ENCODE data around the gene EFNB3.

Gene EFNB3

DNA sequence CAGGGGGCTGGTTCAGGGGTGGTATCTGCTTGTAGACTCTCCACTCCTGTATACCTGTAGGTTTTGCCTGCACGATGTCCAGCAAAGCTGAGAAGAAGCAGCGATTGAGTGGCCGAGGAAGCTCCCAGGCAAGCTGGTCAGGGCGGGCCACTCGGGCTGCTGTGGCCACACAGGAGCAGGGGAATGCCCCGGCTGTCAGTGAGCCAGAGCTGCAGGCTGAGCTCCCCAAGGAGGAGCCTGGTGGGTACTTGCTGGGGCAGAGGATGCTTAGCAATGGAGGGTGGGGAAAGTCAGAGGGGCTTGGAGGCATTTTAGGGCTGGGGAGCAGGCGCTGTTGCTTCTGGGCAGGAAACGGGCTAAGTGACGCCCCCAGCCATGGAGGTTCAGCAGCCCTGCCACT, 14.7 kb downstream of the EFNB3 start:
- DNase-seq = no peak

GRCh38 chr17:7720125-7720524, 15.1 kb downstream of the EFNB3 start:
- DNase-seq = peak; percentile 83 to 89

DNA sequence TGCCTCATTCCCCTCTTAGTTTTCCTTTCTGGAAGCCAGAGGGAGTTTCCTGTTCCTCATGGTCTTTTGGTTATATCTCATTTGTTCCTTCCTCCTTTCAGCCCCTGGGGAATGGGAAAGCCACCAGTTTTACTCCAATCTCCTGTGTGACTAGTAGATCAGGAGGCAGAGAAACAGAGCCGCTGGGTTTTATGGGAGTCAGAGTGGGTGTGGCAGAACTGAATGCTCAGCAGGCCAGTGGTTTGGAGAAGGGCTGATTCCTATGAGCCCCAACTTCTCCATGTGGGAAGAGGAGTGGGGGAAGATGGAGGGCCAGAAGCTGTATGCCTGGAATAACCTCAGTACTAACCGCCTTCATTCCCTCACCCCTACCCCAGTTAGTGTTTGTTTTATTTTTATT, 16.6 kb downstream of the EFNB3 start:
- DNase-seq = no peak

GRCh38 chr17:7727886-7728285, 22.9 kb downstream of the EFNB3 start:
- DNase-seq = no peak

DNA sequence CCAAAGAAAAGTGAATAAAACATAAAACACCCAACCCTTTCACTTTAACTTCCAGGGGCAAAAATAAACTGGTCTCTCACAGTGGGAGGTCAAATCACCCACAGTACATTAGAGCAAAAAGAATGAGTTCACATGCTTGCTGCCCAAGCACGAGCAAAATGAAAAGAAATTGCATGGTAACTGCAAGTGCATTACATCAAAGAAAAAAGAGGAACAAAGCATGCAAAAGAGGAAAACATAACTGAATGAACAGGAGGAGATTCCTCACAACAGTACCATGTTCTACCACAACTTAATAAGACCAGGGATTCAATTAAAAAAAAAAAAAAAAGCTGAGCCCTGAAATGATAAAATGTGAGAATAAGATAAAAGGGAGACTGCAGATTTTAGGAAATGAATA, 24.8 kb downstream of the EFNB3 start:
- no peak for DNase-seq

DNA sequence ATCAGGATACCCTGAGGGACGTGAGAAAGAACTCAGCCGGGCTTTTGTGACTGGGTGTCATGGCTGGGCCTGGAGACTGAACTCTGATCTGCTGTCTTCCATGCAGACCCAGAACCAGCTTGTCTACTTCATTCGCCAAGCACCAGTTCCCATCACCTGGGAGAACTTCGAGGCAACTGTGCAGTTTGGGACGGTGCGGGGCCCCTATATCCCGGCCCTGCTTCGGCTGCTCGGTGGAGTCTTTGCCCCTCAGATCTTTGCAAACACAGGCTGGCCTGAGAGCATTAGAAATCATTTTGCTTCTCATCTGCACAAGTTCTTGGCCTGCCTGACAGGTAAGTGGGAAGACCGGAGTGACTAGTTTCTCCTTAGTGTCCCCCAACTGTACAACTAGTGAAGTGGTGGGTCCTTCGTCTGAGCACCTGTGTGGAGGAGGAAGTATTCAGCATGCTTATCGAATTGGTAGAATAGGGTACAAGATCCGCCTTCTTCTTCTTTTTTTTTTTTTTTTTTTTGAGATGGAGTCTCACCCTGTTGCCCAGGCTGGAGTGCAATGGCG, 28.1 kb downstream of the EFNB3 start:
- DNase-seq = no peak

- no peak for DNase-seq
Measured at GRCh38 chr17:7737601-7738000, 32.6 kb downstream of the EFNB3 start.

DNA sequence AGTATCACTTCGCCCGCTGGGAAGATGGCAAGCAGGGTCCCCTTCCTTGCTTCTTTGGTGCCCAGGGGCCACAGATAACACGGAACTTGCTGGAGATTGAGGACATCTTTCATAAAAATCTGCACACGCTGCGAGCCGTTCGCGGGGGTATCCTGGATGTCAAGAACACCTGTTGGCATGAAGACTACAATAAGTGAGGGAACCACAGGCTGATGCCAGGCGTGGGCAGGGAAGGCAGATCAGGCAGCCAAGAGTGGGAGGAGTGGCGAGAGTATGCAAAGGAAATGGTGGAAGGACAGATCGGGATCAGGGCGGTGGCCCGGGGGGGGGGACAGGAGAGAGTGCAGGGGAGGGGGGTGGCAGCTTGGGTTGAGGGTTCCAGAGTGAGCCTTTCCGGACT, 34.7 kb downstream of the EFNB3 start:
- DNase-seq = no peak

- peak; percentile 55 to 58 for DNase-seq
Measured at GRCh38 chr17:7740481-7741001, 35.5 kb downstream of the EFNB3 start.

- DNase-seq = no peak
Measured at GRCh38 chr17:7742729-7743128, 37.7 kb downstream of the EFNB3 start.

DNA sequence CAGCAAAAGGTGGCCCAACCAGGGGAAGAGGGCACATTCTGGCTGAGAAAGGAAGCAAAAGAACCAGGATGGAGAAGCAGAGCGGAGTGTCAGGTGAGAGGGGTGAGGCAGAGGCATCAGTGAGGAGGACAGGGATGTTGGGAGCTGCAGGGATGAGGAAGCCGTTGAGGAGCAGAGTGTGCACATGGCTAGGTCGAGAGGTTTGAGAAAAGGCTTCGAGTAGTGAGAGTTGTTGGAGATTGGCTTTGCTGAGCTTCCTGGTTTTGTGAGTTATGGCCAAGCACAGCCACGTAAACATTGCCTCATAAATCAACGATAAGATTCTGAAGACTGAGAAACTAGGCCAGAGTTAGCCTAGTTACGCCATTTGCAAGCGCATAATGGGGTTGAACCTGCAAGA, 39.4 kb downstream of the EFNB3 start:
- DNase-seq = no peak

DNA sequence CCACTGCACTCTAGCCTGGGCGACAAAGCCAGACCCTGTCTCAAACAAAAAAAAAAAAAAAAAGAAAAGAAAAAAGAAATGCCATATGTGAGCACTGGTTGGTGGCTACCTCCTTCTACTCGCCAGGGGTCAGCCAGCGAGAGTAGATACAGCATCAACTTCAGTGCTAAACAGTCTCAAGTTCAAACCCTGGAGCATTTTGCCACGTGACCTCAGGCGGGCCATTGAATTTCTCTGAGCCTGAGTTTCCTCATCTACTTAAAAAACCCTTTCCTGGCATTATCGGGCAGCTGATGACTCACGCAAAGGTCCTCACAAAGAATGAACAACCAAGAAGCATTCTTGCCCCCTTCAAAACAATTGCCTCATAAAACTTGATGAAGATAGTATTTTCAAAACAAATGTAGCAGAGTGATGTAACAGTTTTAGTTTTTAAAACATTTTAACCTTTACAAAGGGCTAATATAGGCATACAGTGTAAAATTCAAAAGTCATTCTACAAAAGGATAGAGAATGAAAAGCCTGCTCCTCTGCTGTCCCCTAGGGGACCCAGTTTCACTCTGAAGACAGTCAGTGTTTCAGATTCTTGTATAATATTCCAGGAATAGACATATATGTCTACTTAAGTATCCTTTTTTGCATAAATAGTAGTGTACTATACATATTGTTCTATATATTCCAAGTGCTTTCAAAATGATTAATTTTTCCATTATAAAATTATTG, 40.9 kb downstream of the EFNB3 start:
- no peak for DNase-seq

DNA sequence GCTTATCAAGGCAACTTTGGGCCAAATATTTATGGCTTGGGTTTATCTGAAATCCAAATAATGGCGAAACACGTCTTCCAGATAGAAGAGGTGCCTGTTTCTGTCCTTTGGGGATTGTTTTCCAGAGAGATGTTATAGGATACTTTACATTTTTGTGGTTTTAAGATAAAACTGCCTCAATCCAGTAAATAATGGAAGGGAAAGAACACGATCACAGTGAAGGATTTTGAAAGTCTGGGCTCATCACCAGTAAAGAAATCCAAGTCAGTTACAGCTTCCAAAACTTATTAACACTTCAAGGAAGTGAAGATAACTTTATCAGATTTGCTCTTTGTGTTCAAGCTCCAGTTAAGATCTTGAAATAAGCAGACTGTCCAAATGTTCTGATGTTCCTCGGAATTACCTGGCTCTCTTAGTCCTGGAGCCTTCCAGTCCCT, 42.7 kb downstream of the EFNB3 start:
- no peak for DNase-seq

- no peak for DNase-seq
Measured at GRCh38 chr17:7748076-7748775, 43.2 kb downstream of the EFNB3 start.

DNA sequence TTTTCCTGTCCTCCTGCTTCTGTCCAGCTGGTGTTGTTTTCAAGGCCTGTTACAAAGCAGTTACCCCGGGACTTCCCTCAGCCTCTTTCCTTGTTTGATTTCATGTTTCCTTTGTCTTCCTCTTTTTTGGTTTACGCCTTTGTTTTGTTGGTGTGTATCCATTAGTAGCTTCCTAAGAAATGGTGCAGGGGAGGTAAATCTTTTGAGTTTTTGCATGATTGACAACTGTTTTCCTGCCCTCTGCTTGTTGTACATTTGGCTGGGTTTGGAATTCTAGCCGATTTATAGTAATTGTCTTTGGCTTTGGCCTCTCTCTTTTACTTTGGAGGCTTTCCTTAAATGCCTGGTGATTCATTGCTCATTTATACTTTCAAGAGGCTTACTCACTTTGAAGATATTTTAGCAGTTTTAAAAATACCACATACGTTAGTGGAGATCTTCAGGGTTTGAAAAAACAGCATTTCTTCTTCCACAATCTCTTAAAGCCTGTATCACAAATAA, 45.4 kb downstream of the EFNB3 start:
- DNase-seq = peak in 1 of 2 experiments; percentile 32

DNA sequence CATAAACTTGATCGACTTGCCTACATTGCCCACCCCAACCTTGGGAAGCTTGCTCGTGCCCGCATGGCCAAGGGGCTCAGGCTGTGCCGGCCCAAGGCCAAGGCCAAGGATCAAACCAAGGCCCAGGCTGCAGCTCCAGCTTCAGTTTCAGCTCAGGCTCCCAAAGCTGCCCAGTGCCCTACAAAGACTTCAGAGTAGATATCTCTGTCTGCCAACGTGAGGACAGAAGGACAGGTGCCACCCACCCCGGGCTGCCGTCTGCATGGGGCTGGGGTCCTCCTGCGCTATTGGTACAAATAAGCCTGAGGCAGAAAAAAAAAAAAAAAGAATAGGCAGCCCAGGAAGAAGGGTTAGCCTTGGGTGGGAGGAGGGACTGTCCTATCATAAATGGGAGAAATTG, 49.7 kb downstream of the EFNB3 start:
- DNase-seq = no peak

DNA sequence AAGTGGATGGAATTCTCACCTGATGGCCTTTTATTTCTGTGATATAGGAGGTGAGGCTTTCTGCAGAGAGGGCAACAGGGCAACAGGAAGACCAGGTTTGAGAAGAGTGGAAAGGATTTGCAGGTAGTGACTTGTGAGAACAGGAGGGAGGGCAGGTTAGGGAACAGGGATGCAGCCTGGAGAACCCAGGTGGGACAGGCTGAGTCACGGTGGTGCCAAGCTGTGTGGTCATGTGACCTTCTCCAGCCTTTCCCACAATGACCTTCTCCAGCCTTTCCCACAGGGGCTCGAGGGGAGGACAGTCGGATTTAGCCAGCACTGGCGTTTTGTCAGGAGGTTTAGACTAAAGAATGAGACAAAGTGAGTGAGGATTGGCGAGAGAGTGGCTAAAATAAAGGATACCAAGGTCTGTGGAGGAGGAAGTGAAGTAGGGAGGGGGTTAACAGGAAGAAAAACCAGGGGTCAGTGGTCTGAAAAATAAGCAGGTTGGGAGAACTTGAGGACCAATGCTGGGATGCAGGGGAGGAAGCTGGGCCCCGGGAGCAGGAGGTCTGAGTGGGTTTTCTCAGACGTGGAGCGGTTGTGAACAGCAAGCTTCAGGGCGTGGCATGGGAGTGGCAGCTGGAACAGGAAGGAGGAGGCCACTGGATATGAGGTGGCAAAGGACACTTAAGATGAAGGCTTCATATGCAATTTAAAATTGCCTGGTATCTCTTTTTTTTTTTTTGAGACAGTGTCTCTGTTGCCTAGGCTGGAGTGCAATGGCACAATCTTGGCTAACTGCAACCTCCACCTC, 50.3 kb downstream of the EFNB3 start:
- DNase-seq = no peak

DNA sequence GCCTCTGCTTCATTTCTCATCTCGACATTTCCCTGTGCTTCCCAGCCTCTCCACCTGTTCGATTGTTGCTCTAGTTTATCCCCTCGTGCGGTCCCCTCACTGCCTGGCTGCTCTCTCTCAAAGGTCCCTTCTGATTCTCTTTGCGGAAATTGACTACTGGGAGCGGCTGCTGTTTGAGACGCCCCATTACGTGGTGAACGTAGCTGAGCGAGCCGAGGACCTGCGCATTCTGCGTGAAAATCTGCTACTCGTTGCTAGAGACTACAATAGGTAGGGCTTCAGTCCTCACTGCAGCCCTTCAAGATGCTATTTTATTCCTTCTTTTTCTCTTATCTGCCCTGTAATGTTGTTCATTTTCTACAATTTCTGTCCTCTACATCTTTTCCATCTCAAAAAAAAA, 52.0 kb downstream of the EFNB3 start:
- DNase-seq = no peak

Measured in NCI-H446 (cell line).